Measurements from ENCODE around the gene BCAP31. TPM values are rescaled to one million over a fixed set of nuclear protein-coding genes. Genes with fewer than 3 reads are reported as not detected.

BCAP31 gene
- total RNA-seq, 1 experiment from 2014 or later = 138 TPM

DNA sequence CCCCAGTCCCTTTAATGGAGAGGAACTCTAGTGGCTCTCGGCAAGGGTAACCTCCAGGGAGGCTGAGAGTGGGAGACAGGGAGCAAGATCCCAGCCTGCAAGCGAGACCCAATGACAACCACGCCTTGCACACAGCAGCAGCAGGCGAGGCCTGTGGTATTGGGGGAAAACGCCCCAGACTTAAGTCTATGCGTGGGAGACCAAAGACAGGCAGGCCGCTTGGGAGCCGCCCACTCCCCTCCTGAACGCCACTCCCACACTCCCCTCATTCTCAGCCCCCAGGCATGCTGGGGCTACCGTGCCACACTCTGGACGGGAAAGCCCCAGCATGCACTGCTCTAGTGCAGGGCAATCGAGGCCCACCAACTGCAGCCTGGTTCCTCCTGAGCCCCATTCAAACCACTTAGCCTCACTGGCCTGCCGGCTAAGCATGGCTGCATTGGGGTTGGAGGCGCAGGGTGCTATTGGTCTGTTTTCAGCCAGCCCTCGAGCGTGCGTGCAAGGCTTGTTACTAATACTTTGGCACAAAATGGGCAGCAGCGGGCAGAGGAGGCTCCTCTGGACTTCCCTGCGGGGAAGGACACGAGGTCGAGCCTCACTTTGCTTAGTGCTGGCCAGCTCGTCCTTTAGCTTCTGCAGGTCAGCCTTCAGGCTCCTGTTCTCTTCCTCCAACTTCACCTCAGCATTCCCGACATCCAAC lies 21.7 kb downstream of the BCAP31 start:
- H4K20me1 ChIP-seq (ENCODE audit: control insufficient read depth, insufficient read depth, insufficient read length) = no peaks in the 10 kb centered on the region
- no peak overlapping the region for H3K4me3 Mint-ChIP-seq
- H3K4ac ChIP-seq (ENCODE audit: low read depth, low read length) = no peak overlapping the region
- no peak overlapping the region for H3K27ac Mint-ChIP-seq
- TF ChIP-seq, protein P1, sequence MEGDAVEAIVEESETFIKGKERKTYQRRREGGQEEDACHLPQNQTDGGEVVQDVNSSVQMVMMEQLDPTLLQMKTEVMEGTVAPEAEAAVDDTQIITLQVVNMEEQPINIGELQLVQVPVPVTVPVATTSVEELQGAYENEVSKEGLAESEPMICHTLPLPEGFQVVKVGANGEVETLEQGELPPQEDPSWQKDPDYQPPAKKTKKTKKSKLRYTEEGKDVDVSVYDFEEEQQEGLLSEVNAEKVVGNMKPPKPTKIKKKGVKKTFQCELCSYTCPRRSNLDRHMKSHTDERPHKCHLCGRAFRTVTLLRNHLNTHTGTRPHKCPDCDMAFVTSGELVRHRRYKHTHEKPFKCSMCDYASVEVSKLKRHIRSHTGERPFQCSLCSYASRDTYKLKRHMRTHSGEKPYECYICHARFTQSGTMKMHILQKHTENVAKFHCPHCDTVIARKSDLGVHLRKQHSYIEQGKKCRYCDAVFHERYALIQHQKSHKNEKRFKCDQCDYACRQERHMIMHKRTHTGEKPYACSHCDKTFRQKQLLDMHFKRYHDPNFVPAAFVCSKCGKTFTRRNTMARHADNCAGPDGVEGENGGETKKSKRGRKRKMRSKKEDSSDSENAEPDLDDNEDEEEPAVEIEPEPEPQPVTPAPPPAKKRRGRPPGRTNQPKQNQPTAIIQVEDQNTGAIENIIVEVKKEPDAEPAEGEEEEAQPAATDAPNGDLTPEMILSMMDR (conservative IDR thresholded peaks at IDR 0.05) = no peak
- H2BK15ac ChIP-seq (ENCODE audit: low read depth, low read length) = no peak overlapping the region
- H3K23ac ChIP-seq (ENCODE audit: insufficient read length, low read depth, low read length) = no peak overlapping the region
- H2AK5ac ChIP-seq (ENCODE audit: insufficient read length, low read length) = no peak overlapping the region
- H3K23me2 ChIP-seq (ENCODE audit: insufficient read length, low read depth, low read length, poor library complexity, severe bottlenecking) = no peaks in the 10 kb centered on the region
- H3K79me1 ChIP-seq (ENCODE audit: insufficient read depth, low read depth, low read length, poor library complexity, severe bottlenecking) = no peaks in the 10 kb centered on the region
- no peak overlapping the region for H2BK120ac ChIP-seq (ENCODE audit: low read depth, low read length, poor library complexity, severe bottlenecking)
- no peak overlapping the region for H2BK5ac ChIP-seq (ENCODE audit: insufficient read length, low read length)
- H2AFZ ChIP-seq (ENCODE audit: low read length) = no peak overlapping the region
- no peak overlapping the region for H4K91ac ChIP-seq (ENCODE audit: insufficient read length, low read depth, low read length)
- no peak overlapping the region for H4K8ac ChIP-seq (replicated peaks; ENCODE audit: insufficient read length, low read depth, low read length)
- H3K56ac ChIP-seq (ENCODE audit: insufficient read length, low read depth, low read length) = no peak overlapping the region
- H3K9me3 ChIP-seq (ENCODE audit: control insufficient read depth, low read depth, low read length) = no peaks in the 10 kb centered on the region
- H3K9me3 Mint-ChIP-seq = peaks cover 64 to 80% of the 10 kb centered on the region in 2 experiments
- no peak overlapping the region for H2BK20ac ChIP-seq (ENCODE audit: low read depth, low read length, poor library complexity, severe bottlenecking)
- H3K14ac ChIP-seq (ENCODE audit: insufficient read depth, low read length) = no peak overlapping the region
- no peaks in the 10 kb centered on the region; the same call in 1 of the 2 replicates for H3K27me3 Mint-ChIP-seq (ENCODE audit: low read depth)
- no peaks in the 10 kb centered on the region for H3K27me3 ChIP-seq (ENCODE audit: insufficient read depth, low read length)
- H2BK12ac ChIP-seq (ENCODE audit: insufficient read length, low read depth, low read length) = no peak overlapping the region
- no peak for DNase-seq
- no peaks in the 10 kb centered on the region for H3K4me1 ChIP-seq (ENCODE audit: insufficient read depth, low read length)
- no peaks in the 10 kb centered on the region for H3K79me2 ChIP-seq (ENCODE audit: insufficient read depth, low read length)
- no peak overlapping the region for H3T11ph ChIP-seq (ENCODE audit: low read length)
- no peak overlapping the region for H3K27ac ChIP-seq (ENCODE audit: insufficient read length, low read depth, low read length)
- no peak overlapping the region for H3K4me2 ChIP-seq (ENCODE audit: insufficient read depth, insufficient read length, low read length)
- peaks cover 26 to 56% (median 48%) of the 10 kb centered on the region in 3 experiments for H3K36me3 Mint-ChIP-seq (ENCODE audit: insufficient read depth in 1 of 3, low read depth in 3 of 3)
- H4K5ac ChIP-seq (ENCODE audit: insufficient read length, low read depth, low read length) = no peak overlapping the region
- no peaks in the 10 kb centered on the region; a peak in 1 of 4 replicates for H3K4me1 Mint-ChIP-seq
- WGBS (ENCODE audit: extremely low coverage, insufficient read length, low lambda C conversion rate) = no CpG with 5 or more reads among the region's 23 CpGs
- H3K18ac ChIP-seq (ENCODE audit: insufficient read length, low read depth, low read length) = no peak overlapping the region
- no peak overlapping the region for H3K9ac ChIP-seq (ENCODE audit: extremely low read depth, insufficient read length, low read length)
